ENCODE results near the gene ALG11.

- TF ChIP-seq CTCF (conservative IDR thresholded peaks at IDR 0.05; ENCODE audit: low read depth, low read length), result no peak
- TF ChIP-seq EZH2 (IDR thresholded peaks at IDR 0.05; ENCODE audit: borderline replicate concordance, low read depth, low read length, poor library complexity, severe bottlenecking), result no peak
Measured at GRCh38 chr13:51974482-51974881, 37.7 kb upstream of the ALG11 start.

All from A673 (cell line).